ENCODE results near the gene CRTC2. TPM values are rescaled to one million over a fixed set of nuclear protein-coding genes. Genes with fewer than 3 reads are reported as not detected.

CRTC2 gene
- polyA plus RNA-seq, 3 donors = 34.9 to 56.5 (median 41.7) TPM

GRCh38 chr1:153936011-153936802 lies 22.2 kb downstream of the CRTC2 start:
- no peak for DNase-seq (ENCODE audit: extremely low read depth in 1 of 11, low read depth in 9 of 11, low spot score in 4 of 11)

- no peak for DNase-seq (ENCODE audit: extremely low read depth in 1 of 11, low read depth in 9 of 11, low spot score in 4 of 11)
Measured at GRCh38 chr1:153934746-153935145, 23.7 kb downstream of the CRTC2 start.

GRCh38 chr1:153933955-153934354 lies 24.5 kb downstream of the CRTC2 start:
- no peak for DNase-seq (ENCODE audit: extremely low read depth in 1 of 11, low read depth in 9 of 11, low spot score in 4 of 11)

GRCh38 chr1:153933430-153933829 lies 25.0 kb downstream of the CRTC2 start:
- no peak for DNase-seq (ENCODE audit: extremely low read depth in 1 of 11, low read depth in 9 of 11, low spot score in 4 of 11)

GRCh38 chr1:153932156-153933131 lies 26.0 kb downstream of the CRTC2 start:
- DNase-seq (ENCODE audit: extremely low read depth in 1 of 11, low read depth in 9 of 11, low spot score in 4 of 11) = no peak

GRCh38 chr1:153929981-153930948 lies 28.1 kb downstream of the CRTC2 start:
- DNase-seq (ENCODE audit: extremely low read depth in 1 of 11, low read depth in 9 of 11, low spot score in 4 of 11) = no peak

GRCh38 chr1:153929426-153929825 lies 29.0 kb downstream of the CRTC2 start:
- no peak for DNase-seq (ENCODE audit: extremely low read depth in 1 of 11, low read depth in 9 of 11, low spot score in 4 of 11)

GRCh38 chr1:153928791-153929341 lies 29.5 kb downstream of the CRTC2 start:
- no peak for DNase-seq (ENCODE audit: extremely low read depth in 1 of 11, low read depth in 9 of 11, low spot score in 4 of 11)

GRCh38 chr1:153928245-153928644 lies 30.2 kb downstream of the CRTC2 start:
- DNase-seq (ENCODE audit: extremely low read depth in 1 of 11, low read depth in 9 of 11, low spot score in 4 of 11) = no peak

GRCh38 chr1:153926405-153926804 lies 32.0 kb downstream of the CRTC2 start:
- no peak for DNase-seq (ENCODE audit: extremely low read depth in 1 of 11, low read depth in 9 of 11, low spot score in 4 of 11)

- DNase-seq (ENCODE audit: extremely low read depth in 1 of 11, low read depth in 9 of 11, low spot score in 4 of 11) = peak; percentile 100
Measured at GRCh38 chr1:153922972-153923925, 35.2 kb downstream of the CRTC2 start, which contains the start of gene GATAD2B. TSS of gene GATAD2B (minus strand) at chr1:153922972. CDS start at chr1:153828347, 94,625 bp downstream.

- peak in 4 of 11 donors; percentile 18 to 53 (median 32) for DNase-seq (ENCODE audit: extremely low read depth in 1 of 11, low read depth in 9 of 11, low spot score in 4 of 11)
Measured at GRCh38 chr1:153922076-153922971, 36.1 kb downstream of the CRTC2 start.

GRCh38 chr1:153921803-153922075 lies 36.7 kb downstream of the CRTC2 start:
- DNase-seq (ENCODE audit: extremely low read depth in 1 of 11, low read depth in 9 of 11, low spot score in 4 of 11) = peak in 3 of 11 donors; percentile 8 to 21 (median 18)

- DNase-seq (ENCODE audit: extremely low read depth in 1 of 11, low read depth in 9 of 11, low spot score in 4 of 11) = no peak
Measured at GRCh38 chr1:153921080-153921802, 37.2 kb downstream of the CRTC2 start.

- DNase-seq (ENCODE audit: extremely low read depth in 1 of 11, low read depth in 9 of 11, low spot score in 4 of 11) = peak in 1 of 11 donors; percentile 13
Measured at GRCh38 chr1:153919876-153920852, 38.2 kb downstream of the CRTC2 start.

Measured in renal cortex interstitium (tissue), 11 donors.